ENCODE measurements around the gene INPP4B. TPM values are rescaled to one million over a fixed set of nuclear protein-coding genes. Genes with fewer than 3 reads are reported as not detected.
"Not testable (repeated sequence)": the region's sequence is repeated elsewhere in the genome, so short reads cannot be mapped to it uniquely, and the experiment has no call there.

Gene INPP4B
- polyA plus RNA-seq, 5 donors, result 5.5 to 15.7 (median 11.7) TPM

DNA sequence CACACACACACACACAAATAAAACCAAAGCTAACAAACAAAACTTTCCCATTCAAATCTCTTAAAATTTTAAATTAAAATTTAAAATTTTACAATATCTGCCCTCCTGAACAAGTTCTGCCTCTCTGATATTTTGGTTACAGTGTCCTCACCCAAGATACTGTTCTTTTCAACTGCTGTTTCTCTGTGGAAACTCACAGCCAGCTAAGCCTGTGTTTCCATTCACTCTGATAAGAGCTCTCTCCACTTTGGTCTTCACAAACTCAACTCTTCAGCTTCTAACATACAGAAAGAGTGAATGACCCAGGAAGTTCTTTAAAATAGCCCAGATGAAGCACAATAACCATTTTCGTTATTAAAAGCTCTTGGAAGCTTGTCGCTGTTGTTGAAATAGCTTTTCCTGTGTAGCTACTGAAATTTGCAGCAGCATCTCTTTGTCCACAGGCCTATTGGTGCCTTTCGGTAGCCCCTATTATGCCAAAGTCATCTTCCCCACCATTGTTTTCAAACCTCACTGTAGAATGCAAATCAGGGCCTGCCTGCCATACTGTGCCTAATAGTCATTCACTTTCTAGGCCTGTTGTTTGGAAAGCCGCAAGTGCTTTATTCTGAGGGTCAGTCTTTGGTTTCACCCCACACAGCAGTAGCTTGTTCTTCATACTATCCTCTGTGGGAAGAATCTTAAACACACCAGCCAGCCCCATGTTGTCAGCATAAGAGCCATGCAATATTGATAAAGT, 19.4 kb downstream of the INPP4B start:
- DNase-seq, result no peak

DNA sequence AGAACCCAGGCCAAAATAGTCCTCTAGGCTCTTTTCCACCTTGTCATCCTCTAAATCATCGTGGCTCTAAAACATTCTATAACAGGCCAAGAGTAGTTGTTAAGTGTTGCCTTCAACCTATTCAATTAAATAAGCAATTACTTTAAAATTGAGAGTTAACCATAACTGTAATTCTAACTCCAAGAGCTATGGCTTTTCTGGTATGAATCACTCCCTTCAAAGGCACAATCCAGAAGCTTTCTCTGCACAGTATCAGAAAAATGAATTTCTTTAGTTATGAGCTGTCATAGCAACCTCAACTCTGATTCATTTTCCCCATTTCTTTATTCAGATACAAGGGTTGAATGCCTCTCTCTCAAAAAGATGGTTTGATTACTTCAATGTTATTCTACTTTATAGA, 21.7 kb downstream of the INPP4B start:
- no peak for DNase-seq

DNA sequence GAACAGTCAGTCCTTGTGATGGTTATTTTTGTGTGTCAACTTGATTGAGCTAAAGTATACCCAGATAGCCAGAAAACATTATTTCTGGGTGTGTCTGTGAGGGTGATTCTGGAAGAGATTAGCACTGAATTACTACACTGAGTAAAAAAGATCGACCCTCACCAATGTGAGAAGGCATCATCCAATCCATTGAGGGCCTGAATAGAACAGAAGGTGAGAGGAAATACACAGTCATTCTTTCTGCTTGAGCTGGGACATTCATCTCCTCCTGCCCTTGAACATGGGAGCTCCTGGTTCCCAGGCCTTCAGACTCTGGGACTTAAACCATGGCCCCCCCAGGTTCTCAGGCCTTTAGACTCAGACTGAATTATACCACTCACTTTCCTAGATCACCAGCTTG, 22.3 kb downstream of the INPP4B start:
- no peak for DNase-seq

DNA sequence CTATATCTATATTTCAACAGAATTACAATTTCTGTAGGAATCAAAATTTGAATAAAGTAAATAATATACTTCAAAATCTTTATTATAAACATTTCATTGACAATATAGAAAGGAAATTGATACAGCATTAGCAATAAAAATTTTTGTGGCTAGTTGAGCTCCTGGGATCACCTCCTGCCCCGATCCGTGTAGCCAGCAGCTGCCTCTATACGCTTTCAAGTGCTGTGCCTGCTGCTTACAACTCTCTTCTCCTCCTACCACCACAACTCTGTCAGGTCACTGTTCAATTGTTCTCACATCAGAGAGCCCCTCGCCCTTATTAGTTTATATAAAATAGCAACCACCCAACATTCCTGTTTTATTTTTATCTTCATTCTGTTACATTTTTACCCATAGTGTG, 27.6 kb downstream of the INPP4B start:
- no peak for DNase-seq

DNA sequence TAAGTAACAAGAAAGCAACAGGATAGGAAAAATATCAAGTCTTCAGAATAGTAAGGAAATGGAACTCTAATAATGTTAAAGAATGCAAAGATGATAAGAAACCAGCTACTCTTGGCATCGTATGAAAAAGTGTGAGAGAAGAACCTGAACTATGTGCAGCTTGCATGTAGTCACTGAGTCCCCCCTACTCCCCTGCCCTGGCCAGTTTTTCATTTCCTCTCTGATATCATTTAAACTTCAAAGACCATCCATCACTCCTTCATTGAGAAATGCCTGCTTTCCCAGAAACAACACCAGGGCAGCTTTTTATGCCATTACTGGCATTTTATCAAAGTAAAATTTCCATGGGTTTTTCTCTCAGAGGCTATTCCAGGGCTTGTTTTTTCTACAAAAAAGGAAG, 28.1 kb downstream of the INPP4B start:
- peak; percentile 26 to 33 for DNase-seq

DNA sequence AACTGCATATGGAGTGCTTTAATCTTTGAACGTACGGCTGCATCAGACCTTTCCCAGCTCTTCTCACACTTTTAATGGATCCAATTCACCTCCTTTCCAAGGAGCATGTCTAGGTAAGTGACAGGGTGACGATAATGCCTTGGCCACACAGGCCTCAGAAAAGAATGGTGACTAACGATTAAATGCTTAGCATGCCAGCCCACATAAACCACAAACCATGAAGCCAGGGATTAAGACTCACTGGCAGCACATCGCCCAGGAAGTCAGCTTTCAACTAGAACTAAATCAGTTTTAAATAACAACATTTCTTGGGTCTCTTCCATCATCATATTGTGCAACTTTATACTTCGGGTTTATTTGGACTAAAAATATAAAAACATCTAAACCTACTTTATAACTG, 28.7 kb downstream of the INPP4B start:
- DNase-seq, result peak; percentile 46 to 47

DNA sequence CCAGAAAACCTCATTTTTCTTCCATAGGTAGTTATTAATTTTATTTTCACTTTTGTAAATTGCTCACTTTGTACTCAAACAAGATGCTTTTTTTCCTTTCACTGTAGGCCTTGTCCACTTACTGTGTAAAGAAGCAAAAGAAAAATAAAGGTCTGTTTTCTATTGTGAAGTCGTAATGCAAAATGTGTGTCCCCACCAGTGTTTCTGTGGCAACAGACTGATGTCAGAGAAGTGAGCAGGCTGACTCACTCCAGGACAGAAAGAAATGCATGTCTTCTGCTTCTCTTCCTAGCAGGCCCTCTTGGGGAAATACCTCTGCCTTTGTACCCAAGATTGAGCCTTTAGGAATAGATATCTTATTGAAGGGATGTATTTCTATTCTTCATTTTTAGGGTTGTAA, 30.3 kb downstream of the INPP4B start:
- no peak for DNase-seq

DNA sequence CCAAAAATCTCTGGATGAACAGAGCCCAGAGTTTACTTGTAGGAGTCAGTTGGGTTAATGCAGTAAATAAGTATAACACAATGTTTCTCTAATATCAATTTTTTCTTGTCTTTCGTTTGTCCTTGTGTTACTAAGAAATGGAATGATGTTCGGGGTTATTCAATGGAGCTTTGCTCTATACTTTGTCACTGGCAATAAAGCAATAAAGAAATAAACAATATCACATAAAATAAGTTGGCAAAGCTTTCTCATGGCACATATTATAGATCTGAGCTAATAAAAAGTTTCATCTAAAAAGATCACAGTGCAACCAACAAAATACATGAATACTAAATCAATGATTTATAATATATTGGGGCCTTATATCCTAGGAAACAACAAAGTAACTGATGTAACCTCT, 32.7 kb downstream of the INPP4B start:
- no peak for DNase-seq

DNA sequence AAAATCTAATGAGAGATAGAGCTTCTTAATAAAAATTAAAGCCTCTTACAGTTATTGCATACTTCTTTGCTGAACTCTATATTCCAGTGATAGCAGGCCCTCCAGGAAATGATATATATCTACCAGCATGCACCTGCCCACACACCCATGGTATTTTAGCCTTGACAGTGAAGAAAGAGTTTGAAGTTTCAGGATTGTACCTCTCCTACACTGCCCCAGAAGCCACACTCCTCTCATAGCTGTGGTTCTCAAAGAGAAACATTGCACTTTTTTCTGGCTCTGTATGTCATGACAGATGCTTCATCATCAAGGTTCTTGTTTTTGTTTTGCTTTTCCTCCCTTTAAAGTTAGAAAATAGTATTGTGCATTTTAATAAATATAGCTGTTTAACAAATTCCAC, 34.0 kb downstream of the INPP4B start:
- no peak for DNase-seq

DNA sequence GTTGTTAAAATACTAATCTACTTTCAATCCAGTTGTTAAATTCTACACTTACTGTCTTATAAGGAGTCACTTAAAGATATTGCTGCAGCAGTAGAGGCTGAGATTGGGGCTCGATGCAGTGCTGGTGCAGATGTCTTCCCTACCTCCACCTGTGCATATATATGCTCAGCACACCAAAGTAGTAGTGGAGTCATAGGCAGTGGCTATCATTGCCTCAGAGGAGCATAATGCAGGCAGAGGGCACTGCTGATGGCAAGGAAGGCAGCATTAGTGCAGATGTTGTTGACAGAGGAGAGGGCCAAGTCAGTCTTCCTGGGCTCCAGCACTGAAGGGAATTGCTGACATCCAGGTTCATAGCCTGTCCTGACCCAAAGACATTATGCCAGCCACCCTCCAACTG, 35.1 kb downstream of the INPP4B start:
- no peak for DNase-seq

DNA sequence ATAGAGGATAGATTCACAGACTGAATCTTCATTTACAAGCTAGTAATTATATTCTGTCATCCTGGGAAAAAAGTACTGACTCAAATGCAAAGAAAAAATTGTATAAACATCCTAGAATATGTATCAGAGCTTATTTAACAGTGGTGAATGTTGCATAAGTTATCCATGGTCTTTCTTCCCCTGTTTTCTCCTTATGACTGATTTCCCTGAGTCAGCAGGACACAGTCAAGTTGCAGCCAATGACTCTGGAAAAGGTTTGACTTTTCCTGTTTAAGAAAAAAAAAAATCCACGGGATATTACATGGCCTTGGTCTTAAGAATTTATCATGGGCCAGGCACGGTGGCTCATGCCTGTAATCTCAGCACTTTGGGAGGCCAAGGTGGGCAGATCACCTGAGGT, 36.5 kb downstream of the INPP4B start:
- DNase-seq, result no peak

DNA sequence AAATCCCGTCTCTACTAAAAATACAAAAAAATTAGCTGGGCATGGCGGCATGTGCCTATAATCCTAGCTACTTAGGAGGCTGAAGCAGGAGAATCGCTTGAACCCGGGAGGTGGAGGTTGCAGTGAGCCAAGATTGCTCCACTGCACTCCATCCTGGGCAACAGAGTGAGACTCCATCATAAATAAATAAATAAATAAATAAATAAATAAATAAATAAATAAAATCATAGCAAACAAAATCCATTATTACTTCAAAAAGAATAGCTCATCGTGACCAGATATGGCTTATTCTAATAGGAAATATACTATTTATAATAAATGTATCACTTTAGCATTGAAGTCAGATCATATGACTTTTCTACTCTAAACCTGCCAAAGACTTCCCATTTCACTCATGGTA, 42.2 kb downstream of the INPP4B start:
- DNase-seq, result not testable (repeated sequence)

DNA sequence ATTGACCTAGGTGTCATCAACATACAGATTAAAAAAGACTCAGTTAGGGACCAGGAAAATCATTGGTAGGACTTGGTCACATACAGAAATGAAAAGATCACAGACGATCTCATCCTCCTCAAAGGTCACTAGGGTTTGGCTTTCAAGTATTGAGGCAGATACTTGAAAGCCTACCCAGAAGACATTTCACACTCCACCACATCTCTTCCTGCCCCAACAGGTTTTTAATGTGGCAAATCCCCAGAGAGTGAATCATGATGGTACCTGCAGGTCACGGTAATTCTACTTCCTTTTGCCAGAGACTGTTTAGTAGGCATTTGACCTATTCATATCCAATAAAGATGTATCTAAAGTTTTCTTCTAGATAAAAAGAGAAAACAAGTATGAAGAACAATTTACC, 44.1 kb downstream of the INPP4B start:
- no peak for DNase-seq

DNA sequence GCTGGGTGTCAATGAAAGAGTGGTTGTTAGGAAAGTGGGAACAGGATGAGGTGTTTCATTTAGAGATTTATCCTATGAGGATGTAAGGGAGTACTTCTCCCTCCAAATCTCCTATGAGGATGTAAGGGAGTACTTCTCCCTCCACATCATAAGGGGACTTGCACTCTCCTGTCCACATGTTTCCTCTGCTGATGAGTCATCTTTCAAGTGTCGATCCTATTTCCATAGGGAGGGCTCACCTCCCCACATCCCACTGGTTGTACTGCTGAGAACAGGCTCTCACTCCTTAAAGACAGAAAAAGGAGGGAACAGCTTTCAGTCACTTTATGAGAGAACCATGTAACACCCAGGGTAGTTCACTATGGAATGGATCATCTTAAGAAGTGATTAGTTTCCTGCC, 65.0 kb downstream of the INPP4B start:
- no peak for DNase-seq

DNA sequence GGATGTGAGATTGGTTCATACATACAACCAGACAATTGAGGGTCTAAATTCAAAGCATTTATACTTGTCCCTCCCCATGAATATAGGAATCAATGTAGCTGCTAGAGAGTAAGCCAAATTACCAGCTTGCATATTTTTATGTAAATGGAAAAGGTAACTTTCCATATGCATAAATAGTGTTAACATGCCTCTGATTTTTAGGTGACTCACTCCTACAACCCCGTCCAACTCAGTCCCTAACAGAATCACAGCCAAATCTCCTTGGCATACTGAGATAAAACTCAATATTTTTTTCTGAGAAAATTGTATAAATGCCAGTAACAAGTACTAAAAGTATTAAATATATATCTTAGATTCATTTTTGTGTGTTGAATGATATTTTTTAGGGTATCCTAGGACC, 67.2 kb downstream of the INPP4B start:
- DNase-seq, result no peak

DNA sequence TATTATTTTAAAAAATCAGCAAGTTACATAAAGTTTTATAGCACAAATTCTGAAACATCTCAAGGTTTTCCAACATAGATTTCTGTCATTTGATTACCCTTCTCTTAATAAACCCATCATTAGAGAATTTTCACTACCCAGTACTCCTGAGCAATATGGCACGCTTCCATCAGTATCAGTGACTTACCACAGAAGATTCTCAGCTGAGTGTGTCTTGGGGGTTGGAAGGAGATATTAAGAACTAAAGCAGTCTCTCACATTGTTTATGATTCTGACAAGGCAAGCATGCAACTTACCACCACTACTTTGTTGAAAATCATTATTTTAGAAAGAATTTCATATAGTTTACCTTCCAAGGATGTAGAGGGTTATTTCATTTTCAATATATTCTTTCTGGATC, 67.7 kb downstream of the INPP4B start:
- no peak for DNase-seq

DNA sequence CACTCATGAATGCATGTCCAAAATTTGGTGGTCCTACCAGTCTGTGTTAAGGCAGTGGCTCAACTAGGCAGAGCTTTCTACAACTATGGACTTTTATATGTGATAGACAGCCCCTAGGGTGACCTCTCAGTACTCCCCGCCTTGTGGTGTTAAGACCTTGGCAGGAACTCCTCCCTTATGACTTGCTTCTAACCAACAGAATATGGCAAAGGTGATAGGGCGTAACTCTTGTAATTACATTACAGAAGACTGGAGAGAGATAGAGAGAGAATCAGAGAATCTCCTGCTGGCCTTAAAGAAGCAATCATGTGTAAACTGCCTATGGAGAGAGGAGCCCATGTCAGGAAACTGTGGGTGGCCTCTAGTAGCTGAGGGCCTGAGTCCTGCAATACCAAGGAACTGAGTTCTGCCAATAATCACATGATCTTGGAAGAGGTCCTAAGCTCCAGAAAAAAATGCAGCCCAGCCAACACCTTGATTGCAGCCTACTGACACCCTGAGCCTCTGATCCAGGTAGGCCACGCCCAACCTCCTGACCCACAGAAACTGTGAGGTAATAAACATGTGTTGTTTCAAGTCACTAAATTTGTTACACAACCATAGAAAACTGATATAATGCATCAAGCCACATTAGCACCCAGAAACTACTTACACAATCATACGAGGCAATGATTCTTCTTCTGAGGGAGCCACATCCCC, 68.9 kb downstream of the INPP4B start:
- no peak for DNase-seq

DNA sequence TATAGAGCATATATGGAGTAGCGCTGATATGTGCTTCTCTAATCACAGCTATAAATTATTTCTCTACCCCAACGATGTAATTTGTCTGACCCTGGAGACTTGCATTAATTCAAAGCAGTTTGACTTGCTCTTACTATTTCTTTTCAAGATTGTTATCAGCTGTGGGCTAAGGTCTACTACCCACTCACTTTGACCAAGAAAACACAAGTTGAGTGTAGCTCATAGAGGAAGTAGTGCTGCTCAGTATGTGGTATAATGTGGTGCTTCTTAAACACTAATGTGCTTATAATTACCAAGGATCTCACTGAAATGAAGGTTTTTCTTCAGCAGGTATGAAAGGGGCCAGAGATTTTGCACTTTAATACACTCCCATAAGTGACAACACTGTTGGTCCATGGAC, 70.1 kb downstream of the INPP4B start:
- no peak for DNase-seq

DNA sequence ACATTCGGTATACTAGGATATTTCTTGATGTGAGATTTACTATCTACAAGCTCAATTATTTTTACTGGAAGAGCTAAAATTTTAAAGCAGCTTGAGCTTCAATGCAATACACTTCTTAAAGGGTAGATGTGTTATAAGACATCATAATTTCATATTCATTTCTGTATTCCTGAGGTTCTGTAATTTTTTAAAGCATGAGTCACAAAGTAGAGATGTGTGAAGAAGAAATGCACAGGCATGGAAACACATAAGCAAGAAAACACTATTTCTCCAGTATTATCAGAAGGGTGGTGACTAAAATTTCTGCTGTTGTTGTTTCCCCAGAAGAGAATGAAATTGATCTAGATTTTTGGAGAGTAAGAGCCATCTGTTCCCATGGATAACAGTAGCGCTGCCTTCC, 72.6 kb downstream of the INPP4B start:
- no peak for DNase-seq

DNA sequence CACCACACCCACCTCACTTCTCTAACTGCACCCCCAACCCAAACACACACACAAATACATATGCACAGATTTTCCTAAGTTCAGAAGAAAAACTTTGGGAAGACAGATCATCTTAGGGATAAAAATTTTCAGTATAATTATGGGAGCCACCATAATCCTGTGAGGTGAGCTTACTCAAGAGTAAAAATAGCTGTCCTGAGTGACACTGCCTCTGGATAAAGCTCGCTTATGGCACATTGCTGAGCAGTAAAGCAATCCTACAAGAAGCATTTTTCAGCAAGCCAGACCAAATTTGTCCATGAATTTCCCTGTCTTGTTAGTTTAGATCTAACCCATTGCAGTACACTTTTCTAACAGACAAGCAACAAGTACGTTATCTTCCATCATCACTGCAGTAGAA, 83.8 kb downstream of the INPP4B start:
- DNase-seq, result no peak

DNA sequence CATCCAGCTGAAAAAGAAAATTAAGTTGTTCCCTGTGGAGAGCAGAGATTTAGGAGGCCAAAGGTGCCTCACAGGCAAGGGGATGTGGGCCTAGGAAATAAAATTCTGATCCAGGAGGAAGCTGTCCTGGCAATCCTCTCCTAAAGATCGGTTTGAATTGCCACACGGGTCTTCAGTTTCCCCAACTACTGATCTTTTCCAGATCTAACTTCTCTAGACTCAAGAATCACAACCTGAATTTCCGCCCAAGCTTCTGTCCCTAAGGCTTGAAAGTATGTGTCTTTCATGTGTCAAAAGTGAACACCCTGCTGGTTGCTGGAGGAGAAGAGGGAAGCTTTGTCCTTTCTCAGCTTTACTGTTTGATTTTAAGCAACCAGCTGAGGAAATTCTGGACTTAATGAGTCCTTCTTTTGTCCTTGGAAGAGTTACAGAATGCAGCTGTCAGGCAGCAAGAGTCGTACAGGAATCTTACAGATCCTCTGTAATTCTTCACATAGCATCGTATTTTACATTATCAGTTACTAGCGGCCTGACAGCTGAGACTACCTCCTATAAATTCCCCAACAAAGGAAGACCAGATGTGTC, 93.8 kb downstream of the INPP4B start:
- DNase-seq, result no peak

DNA sequence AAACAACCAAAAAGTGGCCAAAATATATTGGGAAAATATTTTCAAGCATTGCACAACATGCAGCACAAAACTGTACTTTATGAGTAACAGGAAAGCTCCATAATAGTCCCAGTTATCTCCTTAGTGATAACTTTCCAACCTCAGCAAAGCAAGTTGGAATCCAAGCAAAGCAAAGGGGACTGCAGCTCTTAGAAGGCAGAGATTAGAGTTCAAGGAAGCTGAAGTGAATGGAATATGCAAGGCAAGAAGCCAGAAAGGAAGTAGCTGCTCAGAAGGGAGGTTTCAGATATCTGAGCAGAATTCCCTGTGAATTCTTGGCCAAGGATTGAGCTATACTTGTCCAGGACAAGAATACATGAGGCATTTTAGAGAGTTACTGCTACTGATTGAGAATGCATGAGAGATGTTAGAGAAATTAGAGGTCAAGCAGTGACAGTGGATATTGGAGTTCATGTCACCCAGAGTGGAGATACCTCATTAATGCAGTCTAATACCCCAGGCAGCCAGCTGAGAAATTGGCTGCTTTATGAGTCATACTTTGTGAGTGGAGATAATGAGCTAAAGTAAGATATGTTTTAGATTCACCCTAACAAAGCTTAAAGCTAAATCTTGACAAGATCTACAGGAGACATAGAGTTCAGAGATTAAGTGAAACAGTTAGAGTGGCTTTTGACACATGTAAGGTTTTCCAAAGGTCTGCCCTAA, 102.8 kb downstream of the INPP4B start:
- DNase-seq, result no peak

DNA sequence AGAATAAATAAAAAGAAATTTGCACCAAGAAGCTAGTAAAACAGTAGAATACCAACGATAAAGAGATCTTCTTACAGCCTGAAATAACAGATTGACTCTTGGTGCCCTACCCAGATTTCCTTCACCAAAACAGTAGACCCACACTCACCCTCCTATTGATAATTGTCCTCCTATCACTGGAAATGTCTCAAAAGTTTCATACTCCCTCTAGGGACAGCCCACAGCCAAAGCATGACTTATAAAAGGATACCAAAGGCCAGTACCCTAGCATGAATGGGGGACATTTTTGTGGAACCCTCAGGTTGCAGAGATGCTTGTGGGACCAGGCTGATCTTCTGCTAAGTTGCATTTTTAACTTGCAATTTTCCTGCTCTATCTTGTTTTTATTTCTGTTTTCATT, 104.1 kb downstream of the INPP4B start:
- DNase-seq, result no peak

All from right lung (tissue), 5 donors.